Measurements from ENCODE around the gene POLR1D. TPM values are rescaled to one million over a fixed set of nuclear protein-coding genes. Genes with fewer than 3 reads are reported as not detected.

POLR1D gene
- total and polyA plus RNA-seq, 8 donors, result 43.7 to 230 (median 139) TPM

GRCh38 chr13:27617881-27618321 is 3.8 kb upstream of the POLR1D start:
- Histone ChIP-seq H3K4me1 (peaks cover 33 to 60% (median 50%) of the 10 kb centered on the region in 4 donors), H3K36me3 (no peaks in the 10 kb centered on the region), H3K9me3 (peaks cover 0 to 11% (median 0%) of the 10 kb centered on the region in 4 donors), H3K27ac (peak overlapping the region in 4 of 5 donors; percentile 97 to 99 (median 98)), H3K4me3 (peak overlapping the region in 1 of 4 donors; percentile 87), H3K27me3 (no peaks in the 10 kb centered on the region)
- intact Hi-C loops (cut with DNase I; ENCODE audit: low total_unique reads), result no loop called here
- peak in 1 of 2 donors; percentile 28 for DNase-seq
- no peak for TF ChIP-seq POLR2A (IDR thresholded peaks at IDR 0.05)
- no peak for TF ChIP-seq EP300 (IDR thresholded peaks at IDR 0.05)
- TF ChIP-seq CTCF (IDR thresholded peaks at IDR 0.05), result no peak
- TF ChIP-seq POLR2AphosphoS5 (IDR thresholded peaks at IDR 0.05), result peak in 1 of 3 donors; percentile 54
- WGBS, 5 donors, result 33 to 65% (median 50%) methylated on average over 3 of the region's 3 CpGs

GRCh38 chr13:27619093-27619727 is 2.5 kb upstream of the POLR1D start:
- Histone ChIP-seq H3K4me3 (peak overlapping the region; percentile 58 to 91 (median 87)), H3K27me3 (no peaks in the 10 kb centered on the region), H3K9me3 (peaks cover 0 to 9% (median 0%) of the 10 kb centered on the region in 4 donors), H3K36me3 (no peaks in the 10 kb centered on the region), H3K4me1 (peaks cover 44 to 61% (median 52%) of the 10 kb centered on the region in 4 donors), H3K27ac (peak overlapping the region; percentile 36 to 99 (median 98))
- intact Hi-C loops (cut with DNase I; ENCODE audit: low total_unique reads), result no loop called here
- WGBS, 5 donors, result 18 to 25% (median 19%) methylated on average over 10 of the region's 10 CpGs
- TF ChIP-seq POLR2A (IDR thresholded peaks at IDR 0.05), result peak in 1 of 4 donors; percentile 28
- no peak for TF ChIP-seq EP300 (IDR thresholded peaks at IDR 0.05)
- peak in 1 of 3 donors; percentile 14 for TF ChIP-seq POLR2AphosphoS5 (IDR thresholded peaks at IDR 0.05)
- no peak for TF ChIP-seq CTCF (IDR thresholded peaks at IDR 0.05)
- peak in 1 of 2 donors; percentile 42 for DNase-seq

- Histone ChIP-seq H3K27ac (peak overlapping the region; percentile 95 to 99 (median 98)), H3K27me3 (no peaks in the 10 kb centered on the region), H3K36me3 (peaks cover 0 to 3% (median 0%) of the 10 kb centered on the region in 4 donors), H3K4me1 (peaks cover 44 to 64% (median 57%) of the 10 kb centered on the region in 4 donors), H3K9me3 (peaks cover 0 to 3% (median 0%) of the 10 kb centered on the region in 4 donors), H3K4me3 (peak overlapping the region; percentile 58 to 91 (median 87))
- intact Hi-C loops (cut with DNase I; ENCODE audit: low total_unique reads), result no loop called here
- TF ChIP-seq EP300 (IDR thresholded peaks at IDR 0.05) (no peak), CTCF (IDR thresholded peaks at IDR 0.05) (peak in 4 of 7 experiments; percentile 28 to 44 (median 35))
- 0 to 2% (median 0%) methylated on average over 11 to 47 of the region's 47 CpGs for WGBS, 5 donors
- no peak for DNase-seq
These were observed 1.8 kb upstream of the POLR1D start for GRCh38 chr13:27619728-27620376.

- WGBS, 5 donors, result 0 to 1% (median 0%) methylated on average over 38 to 78 of the region's 79 CpGs
- intact Hi-C loops (cut with DNase I; ENCODE audit: low total_unique reads), result no loop called here
- peak in 1 of 4 donors; percentile 60 for TF ChIP-seq POLR2A (IDR thresholded peaks at IDR 0.05)
- peak in 1 of 7 experiments; percentile 3 for TF ChIP-seq CTCF (IDR thresholded peaks at IDR 0.05)
- TF ChIP-seq POLR2AphosphoS5 (IDR thresholded peaks at IDR 0.05), result peak; percentile 74 to 95 (median 92)
- TF ChIP-seq EP300 (IDR thresholded peaks at IDR 0.05), result no peak
These were observed 1.1 kb upstream of the POLR1D start, which contains the start of gene LNX2 for GRCh38 chr13:27620377-27621115. TSS of gene LNX2 (minus strand) at chr13:27620529. CDS start at chr13:27581703, 38,826 bp downstream.

More at GRCh38 chr13:27620377-27621115, 1.1 kb upstream of the POLR1D start, which contains the start of gene LNX2:
- DNase-seq, result peak; percentile 99
- H3K27me3 ChIP-seq, result no peaks in the 10 kb centered on the region
- peak within 1 kb of the TSS; percentile 58 to 91 (median 87) for H3K4me3 ChIP-seq
- peak within 1 kb of the TSS; percentile 97 to 100 (median 99) for H3K27ac ChIP-seq
- peaks cover 0 to 3% (median 0%) of the 10 kb centered on the region in 4 donors for H3K36me3 ChIP-seq
- no peaks in the 10 kb centered on the region for H3K9me3 ChIP-seq
- H3K4me1 ChIP-seq, result peaks cover 49 to 70% (median 60%) of the 10 kb centered on the region in 4 donors
